GM19043 (cell line): Measurements from ENCODE around the gene DAND5.
A peak's percentile ranks its signal among the peaks of the same experiment; 100 is the strongest.
"Not testable (repeated sequence)": the region's sequence is repeated elsewhere in the genome, so short reads cannot be mapped to it uniquely, and the experiment has no call there.

Source experiments
- ATAC-seq: cut with Tn5 transposase; IDR thresholded peaks from one replicate; pipeline ENCODE4 v1.9.1; 2021; ENCODE audit warnings: low read depth; ENCODE audit not compliant: unreplicated experiment

Gene DAND5

GRCh38 chr19:12945479-12946091 is 23.8 kb upstream of the DAND5 start, which contains the start of gene RAD23A:
Gene RAD23A (plus strand): TSS chr19:12945862. CDS start chr19:12945949, 87 bp downstream.
- peak; percentile 59 for ATAC-seq

DNA sequence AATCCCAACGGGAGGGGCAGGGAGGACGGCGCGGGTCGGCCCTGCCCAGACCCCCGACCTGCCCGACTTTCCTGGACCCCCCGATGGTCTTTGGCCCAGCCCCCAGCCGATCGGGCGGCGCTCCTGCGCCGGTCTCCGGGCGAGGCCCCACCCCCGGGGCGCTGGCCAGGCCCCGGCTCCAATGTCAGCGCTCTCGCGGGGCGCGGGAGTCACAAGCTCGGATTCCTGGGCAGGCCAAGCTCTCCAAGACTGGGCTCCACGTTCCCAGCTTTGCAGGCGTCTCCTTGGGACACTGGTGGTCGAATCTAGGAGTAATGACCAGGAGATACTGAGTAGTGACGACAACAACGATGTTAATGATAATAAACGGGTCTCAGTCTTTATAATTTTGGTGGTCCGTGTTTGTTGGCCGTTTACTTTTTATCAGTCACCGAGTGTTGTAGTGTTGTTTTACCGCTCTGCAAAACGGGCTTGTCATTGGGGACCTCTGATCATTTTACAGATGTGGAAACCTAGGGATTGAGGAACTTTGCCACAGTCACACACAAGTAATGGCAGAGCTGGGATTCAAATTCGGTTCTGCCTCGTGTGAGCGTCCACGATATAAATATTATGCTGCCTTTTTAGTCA is 23.2 kb upstream of the DAND5 start:
- peak; percentile 20 for ATAC-seq

- ATAC-seq, result no peak
Measured at GRCh38 chr19:12946731-12947496, 22.5 kb upstream of the DAND5 start.

- ATAC-seq, result no peak
Measured at GRCh38 chr19:12947702-12948611, 21.4 kb upstream of the DAND5 start.

DNA sequence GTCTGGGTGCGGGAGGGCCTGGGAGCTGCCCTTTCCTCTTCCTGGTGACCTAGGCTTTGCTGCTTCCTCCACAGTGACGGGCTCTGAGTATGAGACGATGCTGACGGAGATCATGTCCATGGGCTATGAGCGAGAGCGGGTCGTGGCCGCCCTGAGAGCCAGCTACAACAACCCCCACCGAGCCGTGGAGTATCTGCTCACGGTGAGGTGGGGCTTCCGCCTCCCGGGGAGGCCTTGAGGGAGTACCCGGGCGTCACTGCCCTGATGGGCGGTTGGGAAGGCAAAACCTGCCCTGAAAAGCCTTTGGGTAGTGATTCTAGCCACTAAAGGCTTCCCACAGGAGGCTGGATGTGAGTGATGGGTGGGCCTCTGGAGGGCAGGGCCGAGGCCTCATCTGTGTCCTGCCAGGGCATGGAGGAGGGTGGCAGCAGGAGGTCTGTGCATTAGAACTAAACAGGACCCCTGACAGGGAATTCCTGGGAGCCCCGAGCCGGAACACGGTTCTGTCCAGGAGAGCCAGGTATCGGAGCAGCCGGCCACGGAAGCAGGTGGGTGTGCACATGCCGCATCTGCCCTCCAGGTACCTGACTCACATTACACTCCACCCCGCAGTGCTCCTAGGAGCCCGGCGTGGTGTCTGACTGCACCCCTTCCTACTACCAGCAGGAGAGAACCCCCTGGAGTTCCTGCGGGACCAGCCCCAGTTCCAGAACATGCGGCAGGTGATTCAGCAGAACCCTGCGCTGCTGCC is 20.6 kb upstream of the DAND5 start:
- no peak for ATAC-seq

- no peak for ATAC-seq
Measured at GRCh38 chr19:12949363-12950283, 19.8 kb upstream of the DAND5 start.

DNA sequence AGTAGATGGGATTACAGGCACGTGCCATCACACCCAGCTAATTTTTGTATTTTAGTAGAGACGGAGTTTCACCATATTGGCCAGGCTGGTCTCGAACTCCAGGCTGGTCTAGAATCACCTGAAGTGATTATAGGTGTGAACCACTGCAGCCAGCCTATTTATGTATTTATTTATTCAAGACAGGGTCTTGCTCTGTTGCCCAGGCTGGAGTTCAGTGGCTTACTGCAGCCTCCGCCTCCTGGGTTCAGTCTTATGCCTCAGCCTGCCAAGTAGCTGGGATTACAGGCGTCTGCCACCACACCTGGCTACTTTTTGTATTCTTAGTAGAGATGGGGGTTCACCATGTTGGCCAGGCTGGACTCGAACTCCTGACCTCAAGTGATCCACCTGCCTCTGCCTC is 17.3 kb upstream of the DAND5 start:
- ATAC-seq, result not testable (repeated sequence)

GRCh38 chr19:12952488-12953137 is 16.8 kb upstream of the DAND5 start:
- no peak for ATAC-seq

DNA sequence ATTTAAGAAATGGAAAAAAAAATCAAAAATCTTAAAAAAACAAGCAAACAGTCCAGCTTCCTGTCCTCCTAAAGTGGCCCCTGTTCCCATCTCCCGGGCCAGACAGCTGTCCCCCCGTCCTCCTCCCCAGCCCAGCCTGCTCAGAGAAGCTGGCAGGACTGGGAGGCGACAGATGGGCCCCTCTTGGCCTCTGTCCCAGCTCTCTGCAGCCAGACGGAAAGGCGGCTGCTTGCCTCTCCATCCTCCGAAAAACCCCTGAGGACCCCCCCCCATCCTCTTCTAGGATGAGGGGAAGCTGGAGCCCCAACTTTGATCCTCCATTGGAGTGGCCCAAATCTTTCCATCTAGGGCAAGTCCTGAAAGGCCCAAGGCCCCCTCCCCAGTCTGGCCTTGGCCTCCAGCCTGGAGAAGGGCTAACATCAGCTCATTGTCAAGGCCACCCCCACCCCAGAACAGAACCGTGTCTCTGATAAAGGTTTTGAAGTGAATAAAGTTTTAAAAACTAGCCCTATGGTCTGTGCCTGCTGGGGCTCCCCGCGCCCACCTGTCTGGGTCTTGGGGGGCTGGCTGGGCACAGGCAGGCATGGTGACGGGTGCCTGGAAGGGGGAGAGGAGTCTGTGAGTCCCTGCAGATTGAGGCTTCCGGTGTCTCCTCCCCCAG is 16.1 kb upstream of the DAND5 start:
- no peak for ATAC-seq

DNA sequence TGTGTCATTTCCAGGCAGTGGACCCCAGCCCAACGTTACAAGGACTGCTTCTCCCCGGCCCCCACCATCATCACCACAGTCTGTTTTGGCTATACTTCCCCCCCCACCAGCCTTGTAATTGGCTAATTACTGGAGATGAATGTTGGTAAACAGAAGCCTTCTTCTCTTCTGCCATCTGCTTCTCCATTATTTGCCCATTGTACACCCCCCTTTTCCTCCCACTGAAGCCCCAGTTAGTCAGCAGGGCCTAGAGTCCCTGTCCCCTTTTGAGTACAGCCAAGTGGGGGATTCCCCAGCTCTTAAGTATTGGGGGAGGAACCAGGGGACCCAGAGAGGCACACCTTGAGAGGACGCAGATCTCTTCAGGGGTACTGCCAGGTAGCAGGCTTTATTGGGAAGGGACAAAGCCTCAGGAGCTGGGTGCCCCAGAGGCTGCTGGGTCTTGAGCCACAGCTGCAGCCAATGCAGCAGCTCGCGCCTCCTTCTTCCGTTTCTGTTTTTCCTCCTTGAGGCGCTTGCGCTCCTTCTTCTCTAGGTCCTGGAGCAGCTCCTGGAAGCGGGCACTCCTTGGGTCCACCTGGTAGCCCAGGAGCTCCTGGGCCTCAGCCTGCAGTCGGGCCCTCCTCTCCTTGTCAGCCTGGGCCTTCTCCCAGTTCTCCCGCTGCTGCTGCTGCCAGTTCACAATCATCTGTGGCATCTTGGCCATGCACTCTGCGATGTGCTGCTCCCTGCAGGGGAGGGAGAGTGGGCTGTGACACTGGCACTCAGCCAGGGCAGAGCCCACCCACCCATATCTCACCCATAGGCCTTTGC is 15.4 kb upstream of the DAND5 start:
- ATAC-seq, result no peak

- no peak for ATAC-seq
Measured at GRCh38 chr19:12954612-12954962, 14.8 kb upstream of the DAND5 start.

DNA sequence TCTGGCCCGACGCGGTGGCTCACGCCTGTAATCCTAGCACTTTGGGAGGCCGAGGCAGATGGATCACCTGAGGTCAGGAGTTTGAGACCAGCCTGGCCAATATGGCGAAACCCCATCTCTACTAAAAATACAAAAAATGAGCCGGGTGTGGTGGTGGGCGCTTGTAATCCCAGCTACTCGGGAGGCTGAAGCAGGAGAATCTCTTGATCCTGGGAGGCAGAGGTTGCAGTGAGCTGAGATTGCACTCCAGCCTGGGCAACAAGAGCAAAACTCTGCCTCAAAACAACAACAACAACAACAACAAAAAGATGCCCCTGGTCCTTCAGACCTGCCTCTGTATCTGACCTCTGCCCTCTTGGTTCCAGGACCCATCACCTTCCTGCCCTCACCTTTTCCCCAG is 13.8 kb upstream of the DAND5 start:
- not testable (repeated sequence) for ATAC-seq

- no peak for ATAC-seq
Measured at GRCh38 chr19:12955996-12956395, 13.4 kb upstream of the DAND5 start.

DNA sequence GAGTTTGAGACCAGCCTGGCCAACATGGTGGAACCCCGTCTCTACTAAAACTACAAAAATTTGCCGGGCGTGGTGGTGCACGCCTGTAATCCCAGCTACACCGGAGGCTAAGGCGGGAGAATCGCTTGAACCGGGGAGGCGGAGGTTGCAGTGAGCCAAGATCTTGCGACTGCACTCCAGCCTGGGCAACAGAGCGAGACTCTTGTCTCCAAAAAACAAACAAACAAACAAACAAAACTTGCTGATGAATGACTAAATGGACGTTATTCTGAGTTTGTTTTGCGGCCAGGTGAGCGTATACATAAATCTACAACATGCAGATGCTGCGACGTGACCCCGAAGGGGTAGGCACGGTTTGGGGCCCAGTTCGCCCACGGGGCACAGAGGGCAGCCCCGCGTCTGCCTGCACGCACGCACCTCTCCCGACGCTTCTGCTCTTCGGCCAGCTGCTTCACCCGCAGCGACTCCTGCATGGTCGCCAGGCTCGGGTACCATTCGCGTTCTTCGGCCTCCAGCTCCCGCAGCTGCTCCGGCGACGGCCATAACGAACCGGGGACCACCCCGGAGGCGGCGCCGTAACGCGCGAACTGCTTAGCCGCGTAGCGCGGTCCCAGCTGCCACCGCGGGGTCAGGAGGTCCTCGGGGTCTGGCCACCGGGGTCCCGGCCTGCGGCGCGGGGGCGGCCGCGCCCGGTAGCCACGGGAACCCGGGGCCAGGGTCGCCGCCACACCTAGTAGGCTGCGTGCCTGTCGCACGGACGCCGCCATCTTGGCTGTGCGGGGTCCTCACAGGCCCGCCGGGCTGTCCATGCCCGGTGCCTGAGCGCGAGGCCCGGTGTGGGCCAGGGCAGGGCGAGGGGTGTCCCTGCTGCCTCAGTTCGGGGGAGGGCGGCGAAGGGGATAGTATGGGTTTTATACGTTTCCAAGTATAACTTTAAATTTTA is 12.7 kb upstream of the DAND5 start, which contains the start of gene GADD45GIP1:
Gene GADD45GIP1 (minus strand): TSS at position 778 of the 943 bp plus-strand sequence. CDS start 11 bp downstream, at position 767.
- ATAC-seq, result peak; percentile 51

- not testable (repeated sequence) for ATAC-seq
Measured at GRCh38 chr19:12957389-12957952, 11.9 kb upstream of the DAND5 start.

DNA sequence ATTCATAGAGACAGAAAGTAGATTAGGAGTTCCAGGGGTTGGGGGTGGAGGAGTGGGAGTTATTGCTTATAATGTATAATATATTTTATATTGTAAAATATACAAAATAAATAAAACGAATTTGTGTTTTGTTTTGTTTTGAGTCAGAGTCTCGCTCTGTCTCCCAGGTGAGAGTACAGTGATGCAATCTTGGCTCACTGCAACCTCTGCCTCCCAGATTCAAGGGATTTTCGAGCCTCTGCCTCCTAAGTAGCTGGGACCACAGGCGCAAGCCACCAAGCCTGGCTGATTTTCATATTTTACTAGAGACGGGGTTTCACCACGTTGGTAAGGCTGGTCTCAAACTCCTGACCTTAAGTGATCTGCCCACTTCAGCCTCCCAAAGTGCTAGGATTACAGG is 9.9 kb upstream of the DAND5 start:
- no peak for ATAC-seq
